ENCODE measurements around the gene MGAT4C. TPM values are rescaled to one million over a fixed set of nuclear protein-coding genes. Genes with fewer than 3 reads are reported as not detected.
A peak's percentile ranks its signal among the peaks of the same experiment; 100 is the strongest.
"Not testable (repeated sequence)": the region's sequence is repeated elsewhere in the genome, so short reads cannot be mapped to it uniquely, and the experiment has no call there.

MGAT4C gene
- not detected for total RNA-seq
- total RNA-seq: 0.08 to 0.70 reads per million in 2 donors

DNA sequence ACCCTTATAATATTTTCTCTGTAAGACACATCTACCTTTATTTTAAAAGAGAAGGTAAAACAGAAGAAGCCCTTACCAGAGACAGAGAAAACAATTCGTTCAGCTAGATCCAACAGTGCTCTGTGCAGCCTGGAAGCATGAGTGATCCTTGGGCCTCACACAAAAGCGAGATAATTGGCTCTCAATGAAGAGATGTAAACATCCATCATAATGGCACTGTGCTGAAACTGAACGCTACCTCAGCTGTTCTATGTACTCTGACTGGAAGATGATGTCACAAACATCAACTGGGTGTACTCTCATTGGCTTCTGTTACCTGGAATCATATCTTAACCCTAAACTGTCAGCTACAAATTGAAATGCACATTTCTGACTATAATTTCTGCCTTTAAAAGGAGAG, at the start of gene MGAT4C:
TSS of gene MGAT4C (minus strand) at position 229 of the 400 bp plus-strand sequence.
- Mint-ChIP-seq H3K27ac (no peak within 1 kb of the TSS), H3K4me1 (no peaks in the 10 kb centered on the region), H3K27me3 (no peaks in the 10 kb centered on the region), H3K36me3 (ENCODE audit: low read depth) (no peaks in the 10 kb centered on the region), H3K4me3 (no peak within 1 kb of the TSS)
- ATAC-seq: no peak
- peaks cover 3% of the 10 kb centered on the region for H3K9me3 ChIP-seq (ENCODE audit: control insufficient read depth, low read length, poor library complexity, severe bottlenecking)
- no peak for DNase-seq

DNA sequence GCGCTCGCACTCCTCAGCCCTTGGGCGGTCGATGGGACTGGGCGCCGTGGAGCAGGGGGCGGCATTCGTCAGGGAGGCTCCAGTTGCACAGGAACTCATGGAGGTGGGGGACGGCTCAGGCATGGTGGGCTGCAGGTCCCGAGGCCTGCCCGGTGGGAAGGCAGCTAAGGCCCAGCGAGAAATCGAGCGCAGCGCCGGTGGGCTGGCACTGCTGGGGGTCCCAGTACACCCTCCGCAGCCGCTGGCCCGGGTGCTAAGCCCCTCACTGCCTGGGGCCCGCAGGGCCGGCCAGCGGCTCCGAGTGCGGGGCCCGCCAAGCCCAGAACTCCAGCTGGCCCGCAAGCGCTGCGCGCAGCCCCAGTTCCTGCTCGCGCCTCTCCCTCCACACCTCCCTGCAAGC, 40.2 kb upstream of the MGAT4C start:
- H3K4me3 Mint-ChIP-seq; H3K9me3 ChIP-seq (ENCODE audit: control insufficient read depth, low read length, poor library complexity, severe bottlenecking); H3K27me3 Mint-ChIP-seq; DNase-seq; H3K27ac Mint-ChIP-seq; H3K4me1 Mint-ChIP-seq; ATAC-seq; H3K36me3 Mint-ChIP-seq (ENCODE audit: low read depth): not testable (repeated sequence)

- H3K9me3 ChIP-seq (ENCODE audit: control insufficient read depth, low read length, poor library complexity, severe bottlenecking): no peaks in the 10 kb centered on the region
- Mint-ChIP-seq H3K36me3 (ENCODE audit: low read depth) (no peaks in the 10 kb centered on the region), H3K27me3 (no peaks in the 10 kb centered on the region), H3K4me1 (no peaks in the 10 kb centered on the region), H3K27ac (no peak overlapping the region), H3K4me3 (no peak overlapping the region)
- DNase-seq (no peak), ATAC-seq (no peak)
Measured at GRCh38 chr12:86293682-86294240, 37.6 kb upstream of the MGAT4C start.

DNA sequence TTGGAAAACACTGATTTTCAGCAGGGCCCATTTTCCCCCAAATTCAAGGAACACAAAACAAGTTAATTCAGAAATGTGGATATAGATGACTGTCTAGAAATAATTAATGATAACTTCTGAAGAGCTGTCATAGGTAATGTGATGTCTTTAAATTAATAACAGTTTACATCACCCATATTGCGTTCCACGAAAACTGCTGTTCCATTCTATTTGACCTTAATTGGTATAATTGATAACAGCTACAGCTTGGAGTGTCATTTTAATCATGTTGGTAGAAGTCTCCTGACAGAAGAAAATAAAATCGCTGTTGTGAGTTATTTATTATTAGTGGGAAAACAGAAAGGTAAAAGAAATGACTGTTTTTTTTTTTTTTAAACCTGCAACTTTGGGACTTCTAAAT, 36.3 kb upstream of the MGAT4C start:
- ATAC-seq (no peak), DNase-seq (no peak)
- H3K36me3 Mint-ChIP-seq (ENCODE audit: low read depth): no peaks in the 10 kb centered on the region
- H3K27ac Mint-ChIP-seq: no peak overlapping the region
- H3K4me3 Mint-ChIP-seq: no peak overlapping the region
- H3K9me3 ChIP-seq (ENCODE audit: control insufficient read depth, low read length, poor library complexity, severe bottlenecking): no peaks in the 10 kb centered on the region
- no peaks in the 10 kb centered on the region for H3K27me3 Mint-ChIP-seq
- H3K4me1 Mint-ChIP-seq: no peaks in the 10 kb centered on the region

DNA sequence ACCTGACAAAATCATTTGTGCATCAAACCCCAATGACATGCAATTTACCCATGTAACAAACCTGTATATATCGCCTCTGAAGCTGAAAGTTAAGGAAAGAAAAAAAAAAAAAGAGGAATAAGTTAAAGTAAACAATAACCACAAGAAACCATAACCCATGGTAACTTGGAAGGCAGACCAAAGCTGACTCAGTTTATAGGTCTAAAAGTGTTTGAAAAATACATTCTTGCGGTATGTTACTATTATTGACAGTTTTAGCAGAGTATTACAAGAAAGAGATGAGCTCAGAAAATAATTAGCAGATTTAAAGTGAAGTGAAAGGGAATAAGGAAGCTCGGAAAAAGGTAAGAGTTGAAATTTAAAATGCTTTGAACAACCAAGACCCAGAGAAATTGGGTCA, 34.4 kb upstream of the MGAT4C start:
- H3K4me3 Mint-ChIP-seq: no peak overlapping the region
- DNase-seq (no peak), ATAC-seq (no peak)
- no peaks in the 10 kb centered on the region for H3K9me3 ChIP-seq (ENCODE audit: control insufficient read depth, low read length, poor library complexity, severe bottlenecking)
- H3K27me3 Mint-ChIP-seq: no peaks in the 10 kb centered on the region
- H3K4me1 Mint-ChIP-seq: no peaks in the 10 kb centered on the region
- no peak overlapping the region for H3K27ac Mint-ChIP-seq
- H3K36me3 Mint-ChIP-seq (ENCODE audit: low read depth): no peaks in the 10 kb centered on the region

GRCh38 chr12:86286119-86286518, 29.9 kb upstream of the MGAT4C start:
- no peaks in the 10 kb centered on the region for H3K9me3 ChIP-seq (ENCODE audit: control insufficient read depth, low read length, poor library complexity, severe bottlenecking)
- H3K4me3 Mint-ChIP-seq: no peak overlapping the region
- ATAC-seq (no peak), DNase-seq (no peak)
- H3K27me3 Mint-ChIP-seq: no peaks in the 10 kb centered on the region
- no peaks in the 10 kb centered on the region for H3K4me1 Mint-ChIP-seq
- H3K27ac Mint-ChIP-seq: no peak overlapping the region
- no peaks in the 10 kb centered on the region for H3K36me3 Mint-ChIP-seq (ENCODE audit: low read depth)

GRCh38 chr12:86283620-86284019, 27.4 kb upstream of the MGAT4C start:
- no peaks in the 10 kb centered on the region for H3K9me3 ChIP-seq (ENCODE audit: control insufficient read depth, low read length, poor library complexity, severe bottlenecking)
- DNase-seq: no peak
- H3K27me3 Mint-ChIP-seq: no peaks in the 10 kb centered on the region
- no peaks in the 10 kb centered on the region for H3K4me1 Mint-ChIP-seq
- no peak for ATAC-seq
- no peaks in the 10 kb centered on the region for H3K36me3 Mint-ChIP-seq (ENCODE audit: low read depth)
- no peak overlapping the region for H3K4me3 Mint-ChIP-seq
- no peak overlapping the region for H3K27ac Mint-ChIP-seq

DNA sequence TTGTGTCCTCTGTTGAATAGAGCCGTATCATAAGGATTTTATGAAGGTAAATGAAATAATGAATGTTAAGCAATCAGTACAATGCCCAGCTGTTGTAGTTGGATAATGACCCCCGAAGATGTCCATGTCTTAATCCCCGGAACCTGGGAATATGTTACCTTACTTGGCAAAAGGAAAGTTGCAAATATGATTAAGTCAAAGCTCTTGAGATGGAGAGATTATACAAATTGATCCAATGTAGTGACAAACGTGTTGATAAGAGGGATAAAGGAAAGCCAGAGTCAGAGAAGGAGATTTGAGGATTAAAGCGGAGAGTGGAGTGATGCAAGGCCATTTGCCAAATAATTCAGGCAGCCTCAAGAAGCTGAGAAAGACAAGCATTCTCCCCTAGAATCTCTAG, 19.2 kb upstream of the MGAT4C start:
- no peak for DNase-seq
- H3K4me3 Mint-ChIP-seq: no peak overlapping the region
- H3K9me3 ChIP-seq (ENCODE audit: control insufficient read depth, low read length, poor library complexity, severe bottlenecking): no peaks in the 10 kb centered on the region
- H3K27me3 Mint-ChIP-seq: no peaks in the 10 kb centered on the region
- H3K36me3 Mint-ChIP-seq (ENCODE audit: low read depth): no peaks in the 10 kb centered on the region
- no peak overlapping the region for H3K27ac Mint-ChIP-seq
- ATAC-seq: no peak
- no peaks in the 10 kb centered on the region for H3K4me1 Mint-ChIP-seq

- no peak for DNase-seq
- H3K36me3 Mint-ChIP-seq (ENCODE audit: low read depth): no peaks in the 10 kb centered on the region
- no peaks in the 10 kb centered on the region for H3K9me3 ChIP-seq (ENCODE audit: control insufficient read depth, low read length, poor library complexity, severe bottlenecking)
- no peak overlapping the region for H3K4me3 Mint-ChIP-seq
- H3K27me3 Mint-ChIP-seq: no peaks in the 10 kb centered on the region
- H3K4me1 Mint-ChIP-seq: no peaks in the 10 kb centered on the region
- no peak overlapping the region for H3K27ac Mint-ChIP-seq
- ATAC-seq: no peak
Measured at GRCh38 chr12:86265329-86265695, 9.1 kb upstream of the MGAT4C start.

GRCh38 chr12:86264451-86265328, 8.5 kb upstream of the MGAT4C start:
- ATAC-seq (no peak), DNase-seq (peak in 1 of 3 donors; percentile 8)
- Mint-ChIP-seq H3K36me3 (ENCODE audit: low read depth) (no peaks in the 10 kb centered on the region), H3K4me3 (no peak overlapping the region), H3K27ac (no peak overlapping the region), H3K27me3 (no peaks in the 10 kb centered on the region), H3K4me1 (no peaks in the 10 kb centered on the region)
- peaks cover 3% of the 10 kb centered on the region for H3K9me3 ChIP-seq (ENCODE audit: control insufficient read depth, low read length, poor library complexity, severe bottlenecking)

- no peak overlapping the region for H3K27ac Mint-ChIP-seq
- ATAC-seq (no peak), DNase-seq (no peak)
- no peaks in the 10 kb centered on the region for H3K4me1 Mint-ChIP-seq
- peaks cover 3% of the 10 kb centered on the region for H3K9me3 ChIP-seq (ENCODE audit: control insufficient read depth, low read length, poor library complexity, severe bottlenecking)
- no peaks in the 10 kb centered on the region for H3K36me3 Mint-ChIP-seq (ENCODE audit: low read depth)
- no peak overlapping the region for H3K4me3 Mint-ChIP-seq
- no peaks in the 10 kb centered on the region for H3K27me3 Mint-ChIP-seq
Measured at GRCh38 chr12:86261578-86261977, 5.4 kb upstream of the MGAT4C start.

GRCh38 chr12:86261142-86261541, 5.0 kb upstream of the MGAT4C start:
- ATAC-seq: no peak
- H3K36me3 Mint-ChIP-seq (ENCODE audit: low read depth): no peaks in the 10 kb centered on the region
- H3K27ac Mint-ChIP-seq: no peak overlapping the region

GRCh38 chr12:86260183-86260582, 4.0 kb upstream of the MGAT4C start:
- Mint-ChIP-seq H3K36me3 (ENCODE audit: low read depth) (no peaks in the 10 kb centered on the region), H3K4me1 (no peaks in the 10 kb centered on the region)

More at GRCh38 chr12:86261142-86261541, 5.0 kb upstream of the MGAT4C start:
- DNase-seq: no peak
- Mint-ChIP-seq H3K27me3 (no peaks in the 10 kb centered on the region), H3K4me3 (no peak overlapping the region), H3K4me1 (no peaks in the 10 kb centered on the region)
- H3K9me3 ChIP-seq (ENCODE audit: control insufficient read depth, low read length, poor library complexity, severe bottlenecking): peaks cover 3% of the 10 kb centered on the region

GRCh38 chr12:86257134-86257533, 943 bp upstream of the MGAT4C start:
- Mint-ChIP-seq H3K27me3 (no peaks in the 10 kb centered on the region), H3K27ac (no peak overlapping the region), H3K36me3 (ENCODE audit: low read depth) (no peaks in the 10 kb centered on the region), H3K4me1 (no peaks in the 10 kb centered on the region), H3K4me3 (no peak overlapping the region)
- DNase-seq (no peak), ATAC-seq (no peak)
- H3K9me3 ChIP-seq (ENCODE audit: control insufficient read depth, low read length, poor library complexity, severe bottlenecking): peaks cover 3% of the 10 kb centered on the region

More at GRCh38 chr12:86260183-86260582, 4.0 kb upstream of the MGAT4C start:
- H3K27me3 Mint-ChIP-seq: no peaks in the 10 kb centered on the region
- H3K9me3 ChIP-seq (ENCODE audit: control insufficient read depth, low read length, poor library complexity, severe bottlenecking): peaks cover 3% of the 10 kb centered on the region
- H3K27ac Mint-ChIP-seq: no peak overlapping the region
- no peak for ATAC-seq
- H3K4me3 Mint-ChIP-seq: no peak overlapping the region
- DNase-seq: no peak
